Cardiac fibroblast (primary cell): ENCODE data around the gene KIAA1755.

ENCODE experiments used
- DNase-seq, 2 donors: peaks; one replicate each; pipeline versions ENCODE4 v3.0.0 to v3.0.0-alpha.2; 2010; ENCODE audit warnings: low read depth in 2 of 2
- H3K4me3 ChIP-seq, 2 donors: replicated peaks in 1 of 2; 1 replicate in 1 of 2; 2 replicates in 1 of 2; pipeline ENCODE4 v1.5.1; 2011; ENCODE audit warnings: low read depth in 2 of 2, low read length in 2 of 2, mild to moderate bottlenecking in 2 of 2, moderate library complexity in 1 of 2
- CTCF ChIP-seq: IDR thresholded peaks from one replicate; pipeline ENCODE4 v1.5.1; 2011; ENCODE audit warnings: low read depth, mild to moderate bottlenecking, low read length, inconsistent platforms

Gene KIAA1755

GRCh38 chr20:38173237-38174156 is 87.0 kb downstream of the KIAA1755 start:
- TF ChIP-seq CTCF, result no peak
- peak; percentile 84 to 91 for DNase-seq
- H3K4me3 ChIP-seq, result no peak overlapping the region

- no peak overlapping the region for H3K4me3 ChIP-seq
- peak; percentile 45 to 52 for DNase-seq
- TF ChIP-seq CTCF, result peak; percentile 38
These were observed 88.1 kb downstream of the KIAA1755 start for GRCh38 chr20:38172408-38172807.

- no peak for TF ChIP-seq CTCF
- no peak overlapping the region for H3K4me3 ChIP-seq
- DNase-seq, result no peak
These were observed 88.9 kb downstream of the KIAA1755 start for GRCh38 chr20:38171675-38172043.

- H3K4me3 ChIP-seq, result no peak overlapping the region
- no peak for TF ChIP-seq CTCF
- DNase-seq, result peak; percentile 33 to 43
These were observed 89.5 kb downstream of the KIAA1755 start for GRCh38 chr20:38170826-38171674.

GRCh38 chr20:38170219-38170825 is 90.2 kb downstream of the KIAA1755 start:
- no peak for DNase-seq

More at GRCh38 chr20:38170219-38170825, 90.2 kb downstream of the KIAA1755 start:
- no peak for TF ChIP-seq CTCF
- H3K4me3 ChIP-seq, result no peak overlapping the region
